IMR-90 (cell line): ENCODE data around the gene HDX. TPM values are rescaled to one million over a fixed set of nuclear protein-coding genes. Genes with fewer than 3 reads are reported as not detected.

Experiments used
- ATAC-seq: fragments of 200-7000 bp; cut with Tn5 transposase; 2 replicates; pipeline ENCODE4 v1.9.1; 2020; ENCODE audit warnings: low read depth, mild to moderate bottlenecking, moderate library complexity
- BruUV-seq: library from RNA; stranded (reverse); fragments of 400-500 nt; replicated peaks from 2 replicates; lab custom pipeline; 2021; lab: Mats Ljungman, UMichigan
- CTCF ChIA-PET: fragments of 300-600 bp; formaldehyde crosslinking; extraction: SDS; loops from one replicate; lab custom pipeline; 2021; ENCODE audit warnings: antibody characterized with exemption; lab: Yijun Ruan, JAX
- POLR2A ChIA-PET: fragments of 300-600 bp; sonication (Branson Sonifier 250); formaldehyde crosslinking; loops from one replicate; lab custom pipeline; 2022; ENCODE audit warnings: antibody characterized with exemption; ENCODE audit not compliant: unreplicated experiment; lab: Charles Lee
- DNase-seq: peaks from one replicate; pipeline ENCODE4 v3.0.0; 2013
- H2AFZ ChIP-seq: replicated peaks from 2 replicates; pipeline ENCODE3; 2013; ENCODE audit warnings: low read length, mild to moderate bottlenecking; ENCODE audit not compliant: poor library complexity
- H2AK5ac ChIP-seq: 2 replicates; pipeline ENCODE4 v1.6.1; 2013; ENCODE audit warnings: low read depth, low read length, inconsistent platforms
- H2AK9ac ChIP-seq: replicated peaks from 2 replicates; pipeline ENCODE3; 2013; ENCODE audit warnings: mild to moderate bottlenecking, low read depth, low read length, moderate library complexity; ENCODE audit not compliant: poor library complexity
- H2BK120ac ChIP-seq: 2 replicates; pipeline ENCODE4 v1.6.1; 2013; ENCODE audit warnings: low read depth, low read length, inconsistent platforms
- H2BK15ac ChIP-seq: 3 replicates; pipeline ENCODE4 v1.6.1; 2013; ENCODE audit warnings: low read depth, low read length, inconsistent platforms
- H2BK20ac ChIP-seq: 2 replicates; pipeline ENCODE4 v1.6.1; 2013; ENCODE audit warnings: low read depth, mild to moderate bottlenecking, inconsistent platforms, low read length, moderate library complexity
- H2BK5ac ChIP-seq: 2 replicates; pipeline ENCODE4 v1.6.1; 2013; ENCODE audit warnings: mild to moderate bottlenecking, low read depth, low read length, inconsistent platforms; ENCODE audit not compliant: poor library complexity, severe bottlenecking
- H3K14ac ChIP-seq: replicated peaks from 2 replicates; pipeline ENCODE4 v1.6.1; 2013; ENCODE audit warnings: low read depth, low read length, inconsistent platforms
- H3K18ac ChIP-seq: 2 replicates; pipeline ENCODE4 v1.6.1; 2013; ENCODE audit warnings: low read depth, low read length, control low read depth
- H3K23ac ChIP-seq: 2 replicates; pipeline ENCODE4 v1.6.1; 2013; ENCODE audit warnings: low read depth, low read length, inconsistent platforms
- H3K27ac ChIP-seq: 2 replicates; pipeline ENCODE4 v1.5.1; 2013; ENCODE audit warnings: mild to moderate bottlenecking, control low read depth, low read length; ENCODE audit not compliant: insufficient read depth
- H3K27me3 ChIP-seq: 2 replicates; pipeline ENCODE4 v1.6.1; 2013; ENCODE audit warnings: low read length; ENCODE audit not compliant: control insufficient read depth, insufficient read depth
- H3K36me3 ChIP-seq: 2 replicates; pipeline ENCODE4 v1.6.1; 2013; ENCODE audit warnings: low read length, mixed read lengths; ENCODE audit not compliant: control insufficient read depth, insufficient read depth
- H3K4ac ChIP-seq: 2 replicates; pipeline ENCODE4 v1.6.1; 2013; ENCODE audit warnings: low read depth, low read length, inconsistent platforms
- H3K4me1 ChIP-seq: 2 replicates; pipeline ENCODE4 v1.6.1; 2013; ENCODE audit warnings: low read length, mixed read lengths; ENCODE audit not compliant: control insufficient read depth, insufficient read depth
- H3K4me2 ChIP-seq: 2 replicates; pipeline ENCODE4 v1.6.1; 2013; ENCODE audit warnings: low read depth, mild to moderate bottlenecking, control low read depth, low read length, moderate library complexity
- H3K4me3 ChIP-seq: 2 replicates; pipeline ENCODE4 v1.5.1; 2013; ENCODE audit warnings: low read depth, mild to moderate bottlenecking, control low read depth, low read length, moderate library complexity; ENCODE audit not compliant: insufficient read depth
- H3K56ac ChIP-seq: 2 replicates; pipeline ENCODE4 v1.6.1; 2013; ENCODE audit warnings: low read length, inconsistent platforms; ENCODE audit not compliant: insufficient read depth; ENCODE audit errors: extremely low read depth
- H3K79me1 ChIP-seq, 2 experiments: 2 replicates each; pipeline ENCODE4 v1.6.1; 2013; ENCODE audit warnings: low read length in 2 of 2, inconsistent platforms in 1 of 2, low read depth in 1 of 2
- H3K9ac ChIP-seq: 2 replicates; pipeline ENCODE4 v1.6.1; 2013; ENCODE audit warnings: low read depth, low read length, control low read depth
- H3K9me1 ChIP-seq: 2 replicates; pipeline ENCODE4 v1.6.1; 2013; ENCODE audit warnings: low read length, inconsistent platforms; ENCODE audit not compliant: insufficient read depth
- H3K9me3 ChIP-seq: 2 replicates; pipeline ENCODE4 v1.6.1; 2013; ENCODE audit warnings: low read length; ENCODE audit not compliant: control insufficient read depth, insufficient read depth
- H4K20me1 ChIP-seq: 2 replicates; pipeline ENCODE4 v1.6.1; 2013; ENCODE audit warnings: low read length, inconsistent platforms; ENCODE audit not compliant: insufficient read depth
- H4K5ac ChIP-seq: 2 replicates; pipeline ENCODE4 v1.6.1; 2013; ENCODE audit warnings: mild to moderate bottlenecking, low read depth, low read length, control low read depth
- H4K8ac ChIP-seq, 2 experiments: 2 replicates each; pipeline ENCODE4 v1.6.1; 2013; ENCODE audit warnings: low read depth in 2 of 2, low read length in 2 of 2, control low read depth in 1 of 2, inconsistent platforms in 1 of 2
- H4K91ac ChIP-seq: 2 replicates; pipeline ENCODE4 v1.6.1; 2013; ENCODE audit warnings: low read depth, low read length, inconsistent platforms; ENCODE audit not compliant: insufficient read depth
- BHLHE40 ChIP-seq: fragments of 150-350 bp; IDR thresholded peaks from 2 replicates; pipeline ENCODE4 v1.6.1; 2016; ENCODE audit warnings: mild to moderate bottlenecking, low read depth, low read length
- CEBPB ChIP-seq: IDR thresholded peaks from 2 replicates; pipeline ENCODE4 v1.6.1; 2012; ENCODE audit warnings: low read depth, low read length, improper control_type of control experiment
- CHD1 ChIP-seq: IDR thresholded peaks from 2 replicates; pipeline ENCODE4 v1.6.1; 2012; ENCODE audit warnings: low read depth, low read length, improper control_type of control experiment
- CTCF ChIP-seq: conservative IDR thresholded peaks from 2 replicates; pipeline ENCODE4 v1.5.1; 2012; ENCODE audit warnings: mild to moderate bottlenecking, low read depth, low read length, improper control_type of control experiment
- ELK1 ChIP-seq: fragments of 150-350 bp; IDR thresholded peaks from 2 replicates; pipeline ENCODE4 v1.6.1; 2016; ENCODE audit warnings: low read depth, mild to moderate bottlenecking, low read length, moderate library complexity, borderline replicate concordance
- FOS ChIP-seq: fragments of 150-350 bp; IDR thresholded peaks from 2 replicates; pipeline ENCODE4 v1.6.1; 2016; ENCODE audit warnings: low read depth, low read length
- MAFK ChIP-seq: IDR thresholded peaks from 2 replicates; pipeline ENCODE4 v1.6.1; 2012; ENCODE audit warnings: low read depth, low read length, improper control_type of control experiment
- MAZ ChIP-seq: IDR thresholded peaks from 2 replicates; pipeline ENCODE4 v1.6.1; 2012; ENCODE audit warnings: low read depth, mild to moderate bottlenecking, low read length, improper control_type of control experiment, moderate library complexity, borderline replicate concordance
- MXI1 ChIP-seq: IDR thresholded peaks from 2 replicates; pipeline ENCODE4 v1.6.1; 2012; ENCODE audit warnings: low read depth, mild to moderate bottlenecking, low read length, moderate library complexity, borderline replicate concordance
- NFE2L2 ChIP-seq: fragments of 150-350 bp; IDR thresholded peaks from 2 replicates; pipeline ENCODE4 v1.6.1; 2016; ENCODE audit warnings: low read depth, mild to moderate bottlenecking, low read length
- POLR2A ChIP-seq: IDR thresholded peaks from 2 replicates; pipeline ENCODE4 v1.6.1; 2012; ENCODE audit warnings: mild to moderate bottlenecking, low read depth, low read length
- RAD21 ChIP-seq: IDR thresholded peaks from 2 replicates; pipeline ENCODE4 v1.6.1; 2012; ENCODE audit warnings: low read length, improper control_type of control experiment
- RCOR1 ChIP-seq: IDR thresholded peaks from 2 replicates; pipeline ENCODE4 v1.6.1; 2012; ENCODE audit warnings: mild to moderate bottlenecking, low read length, improper control_type of control experiment; ENCODE audit not compliant: insufficient replicate concordance
- RFX5 ChIP-seq: IDR thresholded peaks from 2 replicates; pipeline ENCODE4 v1.8.0; 2012; ENCODE audit warnings: low read depth, mild to moderate bottlenecking, low read length, moderate library complexity
- SMC3 ChIP-seq: fragments of 150-350 bp; IDR thresholded peaks from 2 replicates; pipeline ENCODE4 v1.6.1; 2016; ENCODE audit warnings: low read depth, mild to moderate bottlenecking, antibody characterized with exemption, low read length, moderate library complexity
- USF2 ChIP-seq: fragments of 150-350 bp; IDR thresholded peaks from 2 replicates; pipeline ENCODE4 v1.6.1; 2017; ENCODE audit warnings: mild to moderate bottlenecking, antibody characterized with exemption, low read length, low read depth
- WGBS, 2 experiments: methylation state at CpG; one replicate each; pipeline versions ENCODE4 v1.1.5 to v1.1.7; 2013; ENCODE audit warnings: missing lambda C conversion rate in 2 of 2; ENCODE audit not compliant: insufficient read length in 1 of 2; ENCODE audit errors: extremely low coverage in 2 of 2; 5-methylcytosine and 5-hydroxymethylcytosine counted together
- dilution Hi-C: fragments of 300-500 bp; cut with HindIII; formaldehyde crosslinking; loops from one replicate; pipeline ENCODE4 v1.14.3; 2018; ENCODE audit warnings: low sequenced_read_pairs; ENCODE audit not compliant: unreplicated experiment
- in situ Hi-C: fragments of 300-500 bp; cut with MboI; formaldehyde crosslinking; loops from 3 replicates; pipeline ENCODE4 v1.14.3; 2019; ENCODE audit warnings: low sequenced_read_pairs, inconsistent platforms, mixed read lengths
- intact Hi-C: fragments of 100-400 bp; cut with micrococcal nuclease; formaldehyde crosslinking; loops from 2 replicates; pipeline ENCODE4 v1.10.0; 2022
- polyA plus RNA-seq, 3 experiments: library from polyadenylated mRNA; depleted of rRNA; stranded (reverse); fragments of >200 nt; gene quantifications; 2 replicates each; pipeline ENCODE4 v1.2.3, GENCODE V29; 2012; ENCODE audit warnings: low replicate concordance in 1 of 3
- total RNA-seq: library from RNA; depleted of rRNA; stranded (reverse); fragments of >200 nt; gene quantifications from 2 replicates; pipeline ENCODE4 v1.2.3, GENCODE V29; 2012

The HDX gene
- total and polyA plus RNA-seq, 2 of the 4 experiments (the other 2 are of a cell fraction): 1.8 to 11.8 TPM

GRCh38 chrX:84475101-84475500, 27.2 kb downstream of the HDX start:
- Histone ChIP-seq H3K23ac (no peak overlapping the region), H3K4me2 (no peak overlapping the region), H2BK120ac (no peak overlapping the region), H2AK9ac (no peak overlapping the region), H3K27ac (no peak overlapping the region), H2BK20ac (no peak overlapping the region), H2BK5ac (no peak overlapping the region), H4K20me1 (no peaks in the 10 kb centered on the region), H2AK5ac (no peak overlapping the region), H3K14ac (no peak overlapping the region), H3K36me3 (no peaks in the 10 kb centered on the region), H4K91ac (no peak overlapping the region), H4K5ac (no peak overlapping the region), H3K27me3 (no peaks in the 10 kb centered on the region), H2AFZ (no peak overlapping the region), H3K4me1 (no peaks in the 10 kb centered on the region), H3K9me3 (no peaks in the 10 kb centered on the region), H4K8ac (no peak overlapping the region), H3K4me3 (no peak overlapping the region), H3K9ac (no peak overlapping the region), H2BK15ac (no peak overlapping the region), H3K4ac (no peak overlapping the region), H3K18ac (no peak overlapping the region), H3K79me1 (no peaks in the 10 kb centered on the region), H3K56ac (no peak overlapping the region), H3K9me1 (no peaks in the 10 kb centered on the region)
- ChIA-PET CTCF (no interaction called here), POLR2A (no interaction called here)
- ATAC-seq (no peak), DNase-seq (no peak)
- intact Hi-C loops: no loop called here
- no CpG with 5 or more reads among the region's 2 CpGs for WGBS, 2 experiments
- in situ Hi-C loops: no loop called here
- dilution Hi-C loops: no loop called here
- BruUV-seq: no TSS peak
- no peak for TF ChIP-seq RCOR1
- no peak for TF ChIP-seq MXI1
- no peak for TF ChIP-seq NFE2L2
- TF ChIP-seq BHLHE40: no peak
- no peak for TF ChIP-seq RAD21
- no peak for TF ChIP-seq MAZ
- no peak for TF ChIP-seq ELK1
- TF ChIP-seq CTCF: no peak
- no peak for TF ChIP-seq SMC3
- no peak for TF ChIP-seq RFX5
- no peak for TF ChIP-seq CEBPB
- no peak for TF ChIP-seq USF2
- no peak for TF ChIP-seq FOS
- TF ChIP-seq MAFK: no peak
- no peak for TF ChIP-seq CHD1
- no peak for TF ChIP-seq POLR2A
